Left ventricle myocardium inferior (tissue), 1 donor: ENCODE results near the gene RAB3C. TPM values are rescaled to one million over a fixed set of nuclear protein-coding genes. Genes with fewer than 3 reads are reported as not detected.
"Not testable (repeated sequence)": the region's sequence is repeated elsewhere in the genome, so short reads cannot be mapped to it uniquely, and the experiment has no call there.

Experiments used
- DNase-seq: peaks from one replicate; pipeline ENCODE4 v3.0.0-alpha.2; 2020
- H3K27ac ChIP-seq: fragments of 200-600 bp; replicated peaks from 2 replicates; pipeline ENCODE4 v1.8.0; 2021
- H3K27me3 ChIP-seq: fragments of 200-600 bp; 2 replicates; pipeline ENCODE4 v1.8.0; 2021; ENCODE audit warnings: low read depth
- H3K36me3 ChIP-seq: fragments of 200-600 bp; 2 replicates; pipeline ENCODE4 v1.8.0; 2021
- H3K4me1 ChIP-seq: fragments of 200-600 bp; 2 replicates; pipeline ENCODE4 v1.8.0; 2021
- H3K4me3 ChIP-seq: fragments of 200-600 bp; 2 replicates; pipeline ENCODE4 v1.8.0; 2021; ENCODE audit warnings: mild to moderate bottlenecking, moderate library complexity
- H3K9me3 ChIP-seq: fragments of 200-600 bp; replicated peaks from 2 replicates; pipeline ENCODE4 v1.8.0; 2021
- CTCF ChIP-seq: fragments of 200-600 bp; IDR thresholded peaks from 2 replicates; pipeline ENCODE4 v1.8.0; 2021; ENCODE audit warnings: antibody characterized with exemption, mild to moderate bottlenecking, borderline replicate concordance
- intact Hi-C: fragments of 100-400 bp; cut with micrococcal nuclease; formaldehyde crosslinking; loops from one replicate; pipeline ENCODE4 v1.11.0; 2022
- total RNA-seq: library from RNA; stranded (reverse); fragmentation: NEBNext Ultra II Directional; extraction: Animal tissue kit (Norgen Biotek cat#: 25700); gene quantifications from one replicate; pipeline ENCODE4 v1.2.1, GENCODE V29; 2021
- donor health status: DM: no; HTN: yes; CAD: no; lungs with severe emphysema.

RAB3C gene
- total RNA-seq, 1 donor from 2014 or later = 1.2 TPM

- TF ChIP-seq CTCF = no peak
- DNase-seq = no peak
- Histone ChIP-seq H3K27me3 (peaks cover under 1% of the 10 kb centered on the region), H3K36me3 (no peaks in the 10 kb centered on the region), H3K4me3 (no peak overlapping the region), H3K4me1 (no peaks in the 10 kb centered on the region), H3K9me3 (no peaks in the 10 kb centered on the region), H3K27ac (no peak overlapping the region)
- intact Hi-C loops = no loop called here
These were observed 17.8 kb upstream of the RAB3C start for GRCh38 chr5:58565033-58565432.

GRCh38 chr5:58571501-58571900, 11.4 kb upstream of the RAB3C start:
- H3K4me1 ChIP-seq = no peaks in the 10 kb centered on the region
- H3K4me3 ChIP-seq = no peak overlapping the region
- TF ChIP-seq CTCF = no peak
- DNase-seq = no peak
- intact Hi-C loops = no loop called here
- H3K27ac ChIP-seq = no peak overlapping the region
- H3K9me3 ChIP-seq = peaks cover 5% of the 10 kb centered on the region
- no peaks in the 10 kb centered on the region for H3K36me3 ChIP-seq
- H3K27me3 ChIP-seq = peaks cover 5% of the 10 kb centered on the region

- H3K4me1 ChIP-seq, H3K4me3 ChIP-seq, H3K27me3 ChIP-seq, DNase-seq, H3K36me3 ChIP-seq, H3K9me3 ChIP-seq, H3K27ac ChIP-seq, intact Hi-C loops: not testable (repeated sequence)
These were observed 9.9 kb upstream of the RAB3C start for GRCh38 chr5:58572973-58573372.

- H3K4me1 ChIP-seq = peaks cover 16% of the 10 kb centered on the region
- peaks cover 4% of the 10 kb centered on the region for H3K9me3 ChIP-seq
- no peaks in the 10 kb centered on the region for H3K36me3 ChIP-seq
- H3K27me3 ChIP-seq = peaks cover 55% of the 10 kb centered on the region
- no peak for TF ChIP-seq CTCF
- no peak overlapping the region for H3K4me3 ChIP-seq
- no peak for DNase-seq
- intact Hi-C loops = no loop called here
- no peak overlapping the region for H3K27ac ChIP-seq
These were observed 3.1 kb upstream of the RAB3C start for GRCh38 chr5:58579781-58580180.

GRCh38 chr5:58582019-58582802, 664 bp upstream of the RAB3C start:
- no peak for TF ChIP-seq CTCF
- peak overlapping the region; percentile 71 for H3K4me3 ChIP-seq
- H3K27ac ChIP-seq = no peak overlapping the region
- peaks cover 16% of the 10 kb centered on the region for H3K4me1 ChIP-seq
- H3K9me3 ChIP-seq = peaks cover 2% of the 10 kb centered on the region
- peaks cover 63% of the 10 kb centered on the region for H3K27me3 ChIP-seq
- intact Hi-C loops = no loop called here
- DNase-seq = no peak
- H3K36me3 ChIP-seq = no peaks in the 10 kb centered on the region

GRCh38 chr5:58595952-58596351, 13.1 kb downstream of the RAB3C start:
- no peaks in the 10 kb centered on the region for H3K36me3 ChIP-seq
- no peak for TF ChIP-seq CTCF
- no peaks in the 10 kb centered on the region for H3K9me3 ChIP-seq
- intact Hi-C loops = no loop called here
- H3K4me3 ChIP-seq = no peak overlapping the region
- H3K27ac ChIP-seq = no peak overlapping the region
- DNase-seq = no peak
- H3K4me1 ChIP-seq = no peaks in the 10 kb centered on the region
- H3K27me3 ChIP-seq = no peaks in the 10 kb centered on the region
